Measurements from ENCODE around the gene GSTM2. TPM values are rescaled to one million over a fixed set of nuclear protein-coding genes. Genes with fewer than 3 reads are reported as not detected.

The GSTM2 gene
- 102 TPM for total RNA-seq

DNA sequence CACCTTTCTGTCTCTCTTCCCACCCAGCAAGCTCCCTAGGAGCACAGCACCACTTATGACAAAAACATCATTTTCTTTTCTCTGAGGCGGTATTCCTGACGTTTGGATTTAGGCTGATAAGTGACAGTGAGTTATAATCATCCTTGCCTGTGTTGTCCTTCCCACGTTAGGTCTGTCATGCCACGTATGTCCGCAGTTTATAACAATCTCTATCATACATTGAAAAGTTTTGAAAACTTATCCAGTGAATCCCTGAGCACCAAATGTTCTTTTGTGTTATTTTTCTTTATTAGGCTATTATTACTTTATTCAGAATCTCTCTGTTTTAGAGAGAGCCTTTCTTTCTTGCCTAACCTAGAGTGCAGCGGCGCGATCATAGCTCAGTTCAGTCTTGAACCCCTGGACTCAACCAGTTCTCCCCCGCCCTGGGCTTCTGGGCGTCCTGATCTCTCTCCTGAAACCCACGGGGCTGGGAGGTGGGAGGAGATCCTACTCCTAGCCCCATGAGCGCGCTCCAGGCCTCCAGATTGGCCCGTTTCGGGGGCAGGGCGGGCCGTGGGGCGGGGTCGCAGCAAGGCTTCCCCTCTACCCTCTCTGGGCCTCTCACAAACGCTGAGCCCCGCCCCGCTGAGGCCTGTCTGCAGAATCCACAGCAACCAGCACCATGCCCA, at the start of gene GSTM2:
GSTM2 (plus strand) TSS at position 606 of the 671 bp plus-strand sequence; CDS start at position 665, 59 bp downstream.

DNA sequence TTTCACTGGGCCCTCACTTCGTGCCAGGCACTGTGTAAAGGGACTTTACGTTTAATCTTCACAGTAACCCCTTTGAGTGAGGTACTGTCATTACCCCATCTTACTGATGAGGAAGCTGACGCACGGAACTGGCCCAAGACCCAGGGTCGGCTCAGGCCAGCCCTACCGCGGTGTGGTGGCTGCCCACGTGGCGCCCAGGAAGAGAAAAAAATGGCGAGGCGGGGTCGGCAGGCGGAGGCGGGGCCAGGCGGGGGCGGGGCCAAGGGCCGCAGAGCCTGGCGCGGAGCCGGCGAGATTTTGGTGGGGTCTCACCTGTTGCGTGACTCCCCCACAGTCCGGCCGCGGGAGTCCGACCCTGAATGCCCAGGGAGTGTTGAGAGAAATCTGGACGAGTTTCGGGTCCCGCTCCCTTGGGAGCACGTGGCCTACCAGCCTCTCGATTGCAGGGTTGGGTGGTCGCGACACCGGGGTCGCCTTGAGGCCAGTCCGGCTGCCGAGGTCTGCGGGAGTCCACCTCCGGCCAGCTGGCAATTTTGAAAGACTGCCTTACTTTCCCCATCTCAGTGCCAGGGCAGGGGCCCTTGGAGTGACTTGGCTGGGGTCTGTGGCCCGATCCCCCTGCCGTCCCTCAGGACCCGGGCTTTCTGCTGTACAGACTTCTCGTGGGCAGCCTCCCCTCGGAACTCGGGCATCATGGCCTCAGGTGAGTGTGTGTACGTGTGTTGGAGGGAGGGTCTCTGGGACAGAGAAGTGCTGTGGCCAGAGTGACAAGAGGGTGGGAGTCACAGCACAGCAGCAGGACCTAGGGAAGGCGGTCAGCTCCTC, 48.1 kb upstream of the GSTM2 start, which contains the start of the genes AMPD2 and GNAT2:
AMPD2 (plus strand) TSS at position 262 of the 825 bp plus-strand sequence. CDS start 1,339 bp downstream, outside the sequence.
GNAT2 (minus strand) TSS at position 41 of the 825 bp plus-strand sequence. CDS start 6,746 bp downstream, outside the sequence.

GRCh38 chr1:109655615-109656519, 12.0 kb upstream of the GSTM2 start, which contains the start of gene GSTM4:
Gene GSTM4, plus strand, starts transcription at chr1:109656099. Its CDS starts 291 bp downstream, at chr1:109656390.

GRCh38 chr1:109687641-109688499, 20.0 kb downstream of the GSTM2 start, which contains the start of gene GSTM1:
Gene GSTM1, plus strand, starts transcription at chr1:109687817. Its CDS starts 57 bp downstream, at chr1:109687874.

DNA sequence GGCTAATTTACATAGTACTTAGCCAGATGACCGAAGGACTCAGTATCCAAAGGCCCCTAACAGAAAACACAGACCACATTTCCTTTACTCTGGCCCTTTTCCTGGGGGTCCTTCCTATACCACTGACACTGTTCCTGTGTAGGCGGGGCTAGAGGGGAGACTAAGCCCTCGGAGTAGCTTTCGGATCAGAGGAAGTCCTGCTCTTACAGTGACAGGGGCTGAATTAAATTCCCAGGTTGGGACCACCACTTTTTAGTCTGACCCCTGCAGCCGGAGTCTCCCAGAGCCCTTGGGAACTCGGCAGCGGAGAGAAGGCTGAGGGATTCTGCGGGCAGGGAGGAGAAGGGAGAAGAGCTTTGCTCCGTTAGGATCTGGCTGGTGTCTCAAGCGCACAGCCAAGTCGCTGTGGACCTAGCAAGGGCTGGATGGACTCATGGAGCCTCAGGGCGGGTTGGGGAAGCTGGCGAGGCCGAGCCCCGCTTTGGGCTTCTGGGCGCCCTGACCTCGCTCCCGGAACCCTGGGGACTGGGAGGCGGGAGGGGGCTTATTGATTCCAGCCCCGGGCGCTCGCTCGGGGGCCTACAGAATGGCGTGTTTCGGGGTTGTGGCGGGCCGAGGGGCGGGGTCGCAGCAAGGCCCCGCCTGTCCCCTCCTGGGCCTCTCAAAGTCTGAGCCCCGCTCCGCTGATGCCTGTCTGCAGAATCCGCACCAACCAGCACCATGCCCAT, 43.9 kb downstream of the GSTM2 start, which contains the start of gene GSTM5:
GSTM5 (plus strand) TSS at position 659 of the 728 bp plus-strand sequence; CDS start at position 721, 62 bp downstream.

Other genes with a start within 250 kb of the GSTM2 start
- gene PSMA5, start 241.6 kb upstream of the GSTM2 start, total RNA-seq = 23.8 TPM
- gene SYPL2, start 201.5 kb upstream of the GSTM2 start, total RNA-seq = 25.6 TPM
- gene ATXN7L2, start 184.2 kb upstream of the GSTM2 start, total RNA-seq = 6.0 TPM
- 6.3 TPM for gene CYB561D1, start 174.0 kb upstream of the GSTM2 start, total RNA-seq
- 7.6 TPM for gene AMIGO1, start 158.3 kb upstream of the GSTM2 start, total RNA-seq
- gene GPR61, start 128.2 kb upstream of the GSTM2 start, total RNA-seq = 0.35 TPM
- gene GNAI3, start 119.4 kb upstream of the GSTM2 start, total RNA-seq = 8.3 TPM
- not detected for gene GNAT2, start 48.4 kb upstream of the GSTM2 start, total RNA-seq
- gene AMPD2, start 48.2 kb upstream of the GSTM2 start, total RNA-seq = 66.7 TPM
- 33.1 TPM for gene GSTM4, start 12.0 kb upstream of the GSTM2 start, total RNA-seq
- not detected for gene GSTM1, start 19.8 kb downstream of the GSTM2 start, total RNA-seq
- 16.5 TPM for gene GSTM5, start 44.2 kb downstream of the GSTM2 start, total RNA-seq
- 175 TPM for gene GSTM3, start 73.0 kb downstream of the GSTM2 start, total RNA-seq
- 0.41 TPM for gene EPS8L3, start 95.9 kb downstream of the GSTM2 start, total RNA-seq
- gene CSF1, start 242.8 kb downstream of the GSTM2 start, total RNA-seq = 20.1 TPM